ENCODE results near the gene DKC1. TPM values are rescaled to one million over a fixed set of nuclear protein-coding genes. Genes with fewer than 3 reads are reported as not detected.
"Not testable (repeated sequence)": the region's sequence is repeated elsewhere in the genome, so short reads cannot be mapped to it uniquely, and the experiment has no call there.

The DKC1 gene
- polyA plus RNA-seq, 1 experiment: 50.5 TPM

DNA sequence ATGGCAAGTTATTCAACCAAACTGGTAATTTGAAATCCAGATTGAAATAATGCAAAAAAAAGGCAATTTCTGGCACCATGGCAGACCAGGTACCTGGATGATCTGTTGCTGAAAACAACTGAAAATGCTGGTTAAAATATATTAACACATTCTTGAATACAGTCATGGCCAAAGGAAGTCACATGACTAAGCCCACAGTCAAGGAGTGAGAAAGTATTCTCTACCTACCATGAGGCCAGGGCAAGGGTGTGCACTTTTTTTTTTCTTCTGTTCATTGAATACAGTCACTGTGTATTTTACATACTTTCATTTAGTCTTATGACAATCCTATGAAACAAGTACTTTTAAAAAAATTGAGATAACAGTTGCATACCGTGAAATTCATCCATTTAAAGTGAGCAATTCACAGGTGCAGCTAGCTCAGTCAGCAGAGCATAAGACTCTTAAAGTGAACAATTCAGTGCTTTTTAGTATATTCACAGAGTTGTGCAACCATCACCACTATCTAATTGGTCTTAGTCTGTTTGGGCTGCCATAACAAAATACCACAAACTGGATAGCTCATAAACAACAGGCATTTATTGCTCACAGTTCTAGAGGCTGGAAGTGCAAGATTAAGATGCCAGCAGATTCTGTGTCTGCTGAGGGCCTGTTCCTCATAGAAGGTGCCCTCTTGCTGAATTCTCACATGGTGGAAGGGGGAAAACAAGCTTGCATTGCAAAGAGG, 47.4 kb downstream of the DKC1 start:
- CTCF ChIA-PET: no interaction called here
- Histone ChIP-seq H3K27me3 (ENCODE audit: control insufficient read depth, insufficient read depth, low read length) (no peaks in the 10 kb centered on the region), H3K4me3 (ENCODE audit: low read depth, low read length) (no peak overlapping the region), H3K27ac (ENCODE audit: low read depth, low read length) (no peak overlapping the region), H3K9me3 (ENCODE audit: control insufficient read depth, insufficient read depth, low read length) (no peaks in the 10 kb centered on the region)
- POLR2A ChIA-PET: no interaction called here
- no peak for DNase-seq (ENCODE audit: low read depth, low spot score)
- TF ChIP-seq, protein P1, sequence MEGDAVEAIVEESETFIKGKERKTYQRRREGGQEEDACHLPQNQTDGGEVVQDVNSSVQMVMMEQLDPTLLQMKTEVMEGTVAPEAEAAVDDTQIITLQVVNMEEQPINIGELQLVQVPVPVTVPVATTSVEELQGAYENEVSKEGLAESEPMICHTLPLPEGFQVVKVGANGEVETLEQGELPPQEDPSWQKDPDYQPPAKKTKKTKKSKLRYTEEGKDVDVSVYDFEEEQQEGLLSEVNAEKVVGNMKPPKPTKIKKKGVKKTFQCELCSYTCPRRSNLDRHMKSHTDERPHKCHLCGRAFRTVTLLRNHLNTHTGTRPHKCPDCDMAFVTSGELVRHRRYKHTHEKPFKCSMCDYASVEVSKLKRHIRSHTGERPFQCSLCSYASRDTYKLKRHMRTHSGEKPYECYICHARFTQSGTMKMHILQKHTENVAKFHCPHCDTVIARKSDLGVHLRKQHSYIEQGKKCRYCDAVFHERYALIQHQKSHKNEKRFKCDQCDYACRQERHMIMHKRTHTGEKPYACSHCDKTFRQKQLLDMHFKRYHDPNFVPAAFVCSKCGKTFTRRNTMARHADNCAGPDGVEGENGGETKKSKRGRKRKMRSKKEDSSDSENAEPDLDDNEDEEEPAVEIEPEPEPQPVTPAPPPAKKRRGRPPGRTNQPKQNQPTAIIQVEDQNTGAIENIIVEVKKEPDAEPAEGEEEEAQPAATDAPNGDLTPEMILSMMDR (IDR thresholded peaks at IDR 0.05; ENCODE audit: low read depth, low read length): no peak

DNA sequence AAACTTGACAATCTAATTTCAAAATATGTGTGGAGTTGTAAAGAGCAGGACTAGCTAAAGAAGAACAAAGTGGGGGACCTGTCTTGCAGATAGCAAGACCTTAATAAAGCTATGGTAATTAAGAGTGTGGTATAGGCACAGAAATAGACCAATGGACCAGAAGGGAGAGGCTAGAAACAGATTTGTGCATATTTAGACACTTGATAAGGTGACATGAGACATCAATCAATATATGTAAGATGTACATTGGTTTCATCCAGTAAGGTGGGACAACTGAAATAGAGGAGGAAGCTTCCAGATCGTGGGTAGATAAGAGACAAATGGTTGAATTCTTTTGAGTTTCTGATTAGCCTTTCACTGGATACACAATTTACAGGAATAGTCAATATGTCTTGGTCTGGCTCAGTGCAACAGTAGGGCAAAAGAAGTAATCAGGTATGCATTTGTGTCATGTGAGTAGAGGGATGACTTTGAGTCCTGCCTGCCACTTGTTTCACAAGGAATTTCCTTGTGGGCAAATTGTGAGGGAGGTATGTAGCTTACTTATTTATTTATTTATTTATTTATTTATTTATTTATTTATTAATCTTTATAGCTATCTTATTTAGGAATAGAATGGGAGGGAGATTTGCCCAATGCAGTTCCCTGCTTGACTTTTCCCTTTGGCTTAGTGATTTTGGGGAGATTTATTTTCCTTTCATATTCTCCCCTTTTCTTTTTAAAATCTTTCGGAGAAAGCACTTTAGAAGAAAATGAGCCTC, 49.9 kb downstream of the DKC1 start:
- Histone ChIP-seq H3K4me3 (ENCODE audit: low read depth, low read length) (no peak overlapping the region), H3K9me3 (ENCODE audit: control insufficient read depth, insufficient read depth, low read length) (peaks cover 3% of the 10 kb centered on the region; the same call in 1 of the 2 replicates), H3K27me3 (ENCODE audit: control insufficient read depth, insufficient read depth, low read length) (no peaks in the 10 kb centered on the region), H3K27ac (ENCODE audit: low read depth, low read length) (no peak overlapping the region)
- TF ChIP-seq, protein P1 (IDR thresholded peaks at IDR 0.05; ENCODE audit: low read depth, low read length): no peak
- no peak for DNase-seq (ENCODE audit: low read depth, low spot score)
- ChIA-PET CTCF (no interaction called here), POLR2A (no interaction called here)

DNA sequence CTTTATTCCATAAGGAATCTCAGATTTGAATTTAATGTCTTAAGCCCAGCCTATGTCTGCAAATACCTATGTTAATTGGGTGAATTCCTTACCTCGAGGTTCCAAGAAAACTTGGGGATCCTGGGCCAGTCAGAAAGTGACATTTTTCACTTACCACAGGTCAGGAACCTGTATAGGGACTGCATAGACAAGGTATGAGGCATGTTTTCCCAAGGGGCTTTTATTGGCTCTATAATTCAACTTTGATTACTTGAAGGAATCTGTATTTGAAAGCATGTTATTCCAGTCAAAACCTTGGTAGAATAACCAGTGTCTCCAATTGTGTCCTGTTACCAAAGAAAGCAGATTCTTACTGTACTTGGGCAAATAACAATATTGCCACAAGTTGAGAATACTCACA, 51.1 kb downstream of the DKC1 start:
- Histone ChIP-seq H3K9me3 (ENCODE audit: control insufficient read depth, insufficient read depth, low read length) (peaks cover 3% of the 10 kb centered on the region; the same call in 1 of the 2 replicates), H3K27ac (ENCODE audit: low read depth, low read length) (no peak overlapping the region), H3K27me3 (ENCODE audit: control insufficient read depth, insufficient read depth, low read length) (no peaks in the 10 kb centered on the region), H3K4me3 (ENCODE audit: low read depth, low read length) (no peak overlapping the region)
- TF ChIP-seq, protein P1 (IDR thresholded peaks at IDR 0.05; ENCODE audit: low read depth, low read length): no peak
- POLR2A ChIA-PET: no interaction called here
- CTCF ChIA-PET: no interaction called here
- no peak for DNase-seq (ENCODE audit: low read depth, low spot score)

DNA sequence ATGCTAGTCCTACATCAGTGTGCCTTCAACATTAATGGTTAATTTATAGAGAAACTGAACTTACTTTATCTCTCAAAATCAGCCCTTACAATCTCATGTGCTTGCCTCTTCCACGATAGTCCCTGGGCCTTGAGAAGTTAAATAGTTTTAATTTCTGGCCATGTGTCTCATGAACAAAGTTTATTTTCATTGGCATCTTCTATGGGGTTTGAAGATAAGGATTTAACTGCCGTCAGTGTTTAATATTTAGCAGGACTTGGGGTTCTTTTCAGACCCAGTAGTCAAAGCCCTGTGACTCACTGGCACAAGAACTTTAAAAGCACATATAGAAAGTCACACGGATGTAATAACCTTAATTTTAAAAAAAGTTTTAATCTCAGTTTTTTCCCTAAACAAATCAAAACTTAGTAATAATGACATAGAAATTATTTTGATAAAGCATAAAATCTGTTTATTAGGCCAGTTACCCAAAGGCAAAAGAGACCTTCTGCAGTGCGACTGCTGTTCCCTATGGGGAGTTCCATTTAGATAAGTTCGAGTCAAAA, 52.7 kb downstream of the DKC1 start:
- no peak overlapping the region for H3K4me3 ChIP-seq (ENCODE audit: low read depth, low read length)
- no peak for DNase-seq (ENCODE audit: low read depth, low spot score)
- ChIA-PET CTCF (no interaction called here), POLR2A (no interaction called here)
- H3K9me3 ChIP-seq (ENCODE audit: control insufficient read depth, insufficient read depth, low read length): peaks cover 3% of the 10 kb centered on the region; the same call in 1 of the 2 replicates
- H3K27me3 ChIP-seq (ENCODE audit: control insufficient read depth, insufficient read depth, low read length): no peaks in the 10 kb centered on the region
- TF ChIP-seq, protein P1 (IDR thresholded peaks at IDR 0.05; ENCODE audit: low read depth, low read length): no peak
- no peak overlapping the region for H3K27ac ChIP-seq (ENCODE audit: low read depth, low read length)

DNA sequence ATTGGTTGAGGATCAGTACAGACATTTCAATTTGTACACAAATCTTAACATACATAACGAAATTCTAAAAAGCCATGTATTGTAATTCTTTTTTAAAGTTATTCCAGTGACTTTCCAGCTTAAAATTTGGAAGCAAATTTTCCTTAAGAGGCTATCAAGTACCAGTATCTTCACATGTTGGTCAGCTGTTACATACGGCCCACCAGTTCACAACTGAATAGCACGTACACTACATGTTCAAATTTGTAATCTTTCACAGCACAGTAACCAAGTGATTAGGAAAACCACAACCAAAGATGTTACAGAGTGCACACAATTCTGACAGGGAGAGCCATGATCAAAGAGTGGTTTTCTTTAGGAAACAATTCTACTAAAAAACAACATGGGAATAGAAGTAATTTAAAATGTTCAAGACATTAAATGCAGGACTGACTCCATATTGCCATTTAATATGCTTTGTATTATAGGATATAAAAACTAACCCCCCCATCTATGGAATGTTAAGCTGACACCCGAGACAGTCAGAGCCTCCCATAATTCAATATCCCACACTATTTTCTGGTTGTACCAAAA, 53.7 kb downstream of the DKC1 start:
- CTCF ChIA-PET; H3K27me3 ChIP-seq (ENCODE audit: control insufficient read depth, insufficient read depth, low read length); H3K9me3 ChIP-seq (ENCODE audit: control insufficient read depth, insufficient read depth, low read length); H3K27ac ChIP-seq (ENCODE audit: low read depth, low read length); H3K4me3 ChIP-seq (ENCODE audit: low read depth, low read length); POLR2A ChIA-PET; DNase-seq (ENCODE audit: low read depth, low spot score): not testable (repeated sequence)

DNA sequence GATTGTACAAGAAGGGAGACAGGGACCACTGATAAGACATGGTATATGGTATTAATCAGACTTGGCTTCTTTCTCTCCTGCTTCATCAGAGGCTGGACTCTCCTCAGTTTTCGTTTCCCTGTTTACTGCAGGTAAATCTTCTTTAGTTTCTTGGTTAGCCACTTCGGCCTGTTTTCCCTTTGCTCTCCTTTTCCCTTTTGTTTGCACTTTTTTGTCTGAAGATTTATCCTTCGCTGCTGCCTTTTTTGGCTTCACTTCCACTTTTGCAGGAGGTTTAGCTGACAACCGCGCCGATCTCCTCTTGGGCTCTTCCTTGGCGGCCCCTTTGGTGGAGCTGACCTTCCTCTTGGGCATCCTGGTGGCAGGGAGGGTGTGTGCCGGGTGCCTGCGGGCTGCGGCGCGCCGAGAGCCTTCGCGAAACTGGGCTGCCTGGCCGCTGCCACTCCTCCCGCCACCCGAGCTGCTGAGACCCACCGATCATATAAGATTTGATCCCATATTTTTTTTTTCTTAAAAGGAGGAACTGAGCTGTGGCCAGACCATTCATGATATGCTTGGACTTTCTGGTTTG, 54.5 kb downstream of the DKC1 start:
- H3K27me3 ChIP-seq (ENCODE audit: control insufficient read depth, insufficient read depth, low read length); H3K9me3 ChIP-seq (ENCODE audit: control insufficient read depth, insufficient read depth, low read length); CTCF ChIA-PET; H3K27ac ChIP-seq (ENCODE audit: low read depth, low read length); H3K4me3 ChIP-seq (ENCODE audit: low read depth, low read length); DNase-seq (ENCODE audit: low read depth, low spot score); POLR2A ChIA-PET: not testable (repeated sequence)
